Peyer's patch (tissue), 4 donors: ENCODE data around the gene CHRNB2.

Experiments
- POLR2A ChIP-seq, 2 donors: fragments of 450-650 bp; IDR thresholded peaks; one replicate each; pipeline ENCODE4 v1.5.1; 2017; ENCODE audit warnings: antibody characterized with exemption in 2 of 2, mild to moderate bottlenecking in 2 of 2, moderate library complexity in 2 of 2
- TF ChIP-seq, protein P1 (sequence below), 6 experiments: fragments of 450-650 bp in 4 of 6; fragments of 200-600 bp in 2 of 6; sonication (generic) in 1 of 6; IDR thresholded peaks; one replicate each; pipeline ENCODE4 v1.5.1; 2017 to 2019; ENCODE audit warnings: antibody characterized with exemption in 6 of 6, mild to moderate bottlenecking in 3 of 6, moderate library complexity in 1 of 6

DNA sequence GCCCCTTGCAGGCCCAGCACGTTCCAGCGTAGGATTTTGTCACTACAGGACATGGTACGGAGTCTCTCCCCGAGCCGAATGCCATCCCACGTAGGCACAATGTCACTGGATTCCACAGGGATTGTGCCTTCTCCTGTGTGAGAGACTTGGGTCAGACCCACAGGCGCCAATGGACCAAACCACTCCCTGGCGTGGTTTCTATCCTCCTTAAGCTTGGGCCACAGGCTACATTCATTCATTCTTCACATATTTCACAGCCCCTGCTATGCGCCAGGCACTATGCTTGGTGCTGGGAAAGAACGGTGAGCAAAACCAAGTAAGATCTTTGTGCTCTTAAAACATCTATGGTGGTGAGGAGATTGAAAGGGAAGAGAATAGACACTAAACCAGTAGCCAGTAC lies 18.7 kb downstream of the CHRNB2 start:
- TF ChIP-seq, protein P1, sequence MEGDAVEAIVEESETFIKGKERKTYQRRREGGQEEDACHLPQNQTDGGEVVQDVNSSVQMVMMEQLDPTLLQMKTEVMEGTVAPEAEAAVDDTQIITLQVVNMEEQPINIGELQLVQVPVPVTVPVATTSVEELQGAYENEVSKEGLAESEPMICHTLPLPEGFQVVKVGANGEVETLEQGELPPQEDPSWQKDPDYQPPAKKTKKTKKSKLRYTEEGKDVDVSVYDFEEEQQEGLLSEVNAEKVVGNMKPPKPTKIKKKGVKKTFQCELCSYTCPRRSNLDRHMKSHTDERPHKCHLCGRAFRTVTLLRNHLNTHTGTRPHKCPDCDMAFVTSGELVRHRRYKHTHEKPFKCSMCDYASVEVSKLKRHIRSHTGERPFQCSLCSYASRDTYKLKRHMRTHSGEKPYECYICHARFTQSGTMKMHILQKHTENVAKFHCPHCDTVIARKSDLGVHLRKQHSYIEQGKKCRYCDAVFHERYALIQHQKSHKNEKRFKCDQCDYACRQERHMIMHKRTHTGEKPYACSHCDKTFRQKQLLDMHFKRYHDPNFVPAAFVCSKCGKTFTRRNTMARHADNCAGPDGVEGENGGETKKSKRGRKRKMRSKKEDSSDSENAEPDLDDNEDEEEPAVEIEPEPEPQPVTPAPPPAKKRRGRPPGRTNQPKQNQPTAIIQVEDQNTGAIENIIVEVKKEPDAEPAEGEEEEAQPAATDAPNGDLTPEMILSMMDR (IDR thresholded peaks at IDR 0.05) = no peak
- TF ChIP-seq POLR2A (IDR thresholded peaks at IDR 0.05) = no peak
